ENCODE measurements around the gene CD59.
A peak's percentile ranks its signal among the peaks of the same experiment; 100 is the strongest.
"Not testable (repeated sequence)": the region's sequence is repeated elsewhere in the genome, so short reads cannot be mapped to it uniquely, and the experiment has no call there.

Gene CD59

GRCh38 chr11:33684003-33684706, 52.1 kb downstream of the CD59 start:
- H3K27me3 ChIP-seq (ENCODE audit: insufficient read depth, poor library complexity, severe bottlenecking), result peaks cover 9% of the 10 kb centered on the region
- no peak overlapping the region for H3K4me3 ChIP-seq (replicated peaks; ENCODE audit: insufficient read depth, low read length)
- no peak overlapping the region for H3K27ac ChIP-seq (replicated peaks)
- no peak for TF ChIP-seq GABPA (IDR thresholded peaks at IDR 0.05; ENCODE audit: low read depth)
- no peak for TF ChIP-seq POLR2AphosphoS5 (IDR thresholded peaks at IDR 0.05; ENCODE audit: low read depth)
- no peak for TF ChIP-seq SPI1 (IDR thresholded peaks at IDR 0.05; ENCODE audit: borderline replicate concordance, low read depth)
- TF ChIP-seq CTCF (IDR thresholded peaks at IDR 0.05; ENCODE audit: insufficient read depth, low read length), result no peak
- TF ChIP-seq, protein P1, sequence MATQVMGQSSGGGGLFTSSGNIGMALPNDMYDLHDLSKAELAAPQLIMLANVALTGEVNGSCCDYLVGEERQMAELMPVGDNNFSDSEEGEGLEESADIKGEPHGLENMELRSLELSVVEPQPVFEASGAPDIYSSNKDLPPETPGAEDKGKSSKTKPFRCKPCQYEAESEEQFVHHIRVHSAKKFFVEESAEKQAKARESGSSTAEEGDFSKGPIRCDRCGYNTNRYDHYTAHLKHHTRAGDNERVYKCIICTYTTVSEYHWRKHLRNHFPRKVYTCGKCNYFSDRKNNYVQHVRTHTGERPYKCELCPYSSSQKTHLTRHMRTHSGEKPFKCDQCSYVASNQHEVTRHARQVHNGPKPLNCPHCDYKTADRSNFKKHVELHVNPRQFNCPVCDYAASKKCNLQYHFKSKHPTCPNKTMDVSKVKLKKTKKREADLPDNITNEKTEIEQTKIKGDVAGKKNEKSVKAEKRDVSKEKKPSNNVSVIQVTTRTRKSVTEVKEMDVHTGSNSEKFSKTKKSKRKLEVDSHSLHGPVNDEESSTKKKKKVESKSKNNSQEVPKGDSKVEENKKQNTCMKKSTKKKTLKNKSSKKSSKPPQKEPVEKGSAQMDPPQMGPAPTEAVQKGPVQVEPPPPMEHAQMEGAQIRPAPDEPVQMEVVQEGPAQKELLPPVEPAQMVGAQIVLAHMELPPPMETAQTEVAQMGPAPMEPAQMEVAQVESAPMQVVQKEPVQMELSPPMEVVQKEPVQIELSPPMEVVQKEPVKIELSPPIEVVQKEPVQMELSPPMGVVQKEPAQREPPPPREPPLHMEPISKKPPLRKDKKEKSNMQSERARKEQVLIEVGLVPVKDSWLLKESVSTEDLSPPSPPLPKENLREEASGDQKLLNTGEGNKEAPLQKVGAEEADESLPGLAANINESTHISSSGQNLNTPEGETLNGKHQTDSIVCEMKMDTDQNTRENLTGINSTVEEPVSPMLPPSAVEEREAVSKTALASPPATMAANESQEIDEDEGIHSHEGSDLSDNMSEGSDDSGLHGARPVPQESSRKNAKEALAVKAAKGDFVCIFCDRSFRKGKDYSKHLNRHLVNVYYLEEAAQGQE (IDR thresholded peaks at IDR 0.05; ENCODE audit: insufficient replicate concordance, low read depth), result no peak
- DNase-seq (ENCODE audit: low read depth in 1 of 2, low spot score in 1 of 2), result no peak

GRCh38 chr11:33682446-33682845, 53.8 kb downstream of the CD59 start:
- TF ChIP-seq CTCF (IDR thresholded peaks at IDR 0.05; ENCODE audit: insufficient read depth, low read length), result no peak
- no peak for TF ChIP-seq POLR2AphosphoS5 (IDR thresholded peaks at IDR 0.05; ENCODE audit: low read depth)
- TF ChIP-seq SPI1 (IDR thresholded peaks at IDR 0.05; ENCODE audit: borderline replicate concordance, low read depth), result no peak
- TF ChIP-seq, protein P1 (IDR thresholded peaks at IDR 0.05; ENCODE audit: insufficient replicate concordance, low read depth), result no peak
- no peak for TF ChIP-seq GABPA (IDR thresholded peaks at IDR 0.05; ENCODE audit: low read depth)
- H3K27ac ChIP-seq (replicated peaks), result no peak overlapping the region
- peaks cover 9% of the 10 kb centered on the region for H3K27me3 ChIP-seq (ENCODE audit: insufficient read depth, poor library complexity, severe bottlenecking)

GRCh38 chr11:33682019-33682418, 54.2 kb downstream of the CD59 start:
- no peak for TF ChIP-seq SPI1 (IDR thresholded peaks at IDR 0.05; ENCODE audit: borderline replicate concordance, low read depth)
- no peak overlapping the region for H3K4me3 ChIP-seq (replicated peaks; ENCODE audit: insufficient read depth, low read length)
- no peak overlapping the region for H3K27ac ChIP-seq (replicated peaks)
- DNase-seq (ENCODE audit: low read depth in 1 of 2, low spot score in 1 of 2), result no peak
- peaks cover 9% of the 10 kb centered on the region for H3K27me3 ChIP-seq (ENCODE audit: insufficient read depth, poor library complexity, severe bottlenecking)

More at GRCh38 chr11:33682446-33682845, 53.8 kb downstream of the CD59 start:
- no peak overlapping the region for H3K4me3 ChIP-seq (replicated peaks; ENCODE audit: insufficient read depth, low read length)
- no peak for DNase-seq (ENCODE audit: low read depth in 1 of 2, low spot score in 1 of 2)

- TF ChIP-seq SPI1 (IDR thresholded peaks at IDR 0.05; ENCODE audit: borderline replicate concordance, low read depth), result peak; percentile 23; the same call in 1 of the 2 replicates
- H3K27ac ChIP-seq (replicated peaks); H3K27me3 ChIP-seq (ENCODE audit: insufficient read depth, poor library complexity, severe bottlenecking); DNase-seq (ENCODE audit: low read depth in 1 of 2, low spot score in 1 of 2); H3K4me3 ChIP-seq (replicated peaks; ENCODE audit: insufficient read depth, low read length): not testable (repeated sequence)
Observed at GRCh38 chr11:33678616-33679015, 57.6 kb downstream of the CD59 start.
